Brain pericyte (primary cell): Measurements from ENCODE around the gene UGT1A5.
"Not testable (repeated sequence)": the region's sequence is repeated elsewhere in the genome, so short reads cannot be mapped to it uniquely, and the experiment has no call there.

Experiments used
- DNase-seq: peaks from one replicate; pipeline ENCODE4 v3.0.0-alpha.2; 2012; ENCODE audit warnings: low read depth, low spot score

UGT1A5 gene

GRCh38 chr2:233745838-233746237 lies 33.1 kb downstream of the UGT1A5 start:
- not testable (repeated sequence) for DNase-seq

- no peak for DNase-seq
These were observed 34.0 kb downstream of the UGT1A5 start for GRCh38 chr2:233746475-233747282.

- DNase-seq: no peak
These were observed 34.5 kb downstream of the UGT1A5 start for GRCh38 chr2:233747283-233747544.

- not testable (repeated sequence) for DNase-seq
These were observed 38.0 kb downstream of the UGT1A5 start for GRCh38 chr2:233750689-233751088.

GRCh38 chr2:233751212-233752009 lies 38.7 kb downstream of the UGT1A5 start:
- not testable (repeated sequence) for DNase-seq

GRCh38 chr2:233754872-233755611 lies 42.3 kb downstream of the UGT1A5 start:
- no peak for DNase-seq

- DNase-seq: no peak
These were observed 43.8 kb downstream of the UGT1A5 start for GRCh38 chr2:233756429-233757081.

- no peak for DNase-seq
These were observed 45.4 kb downstream of the UGT1A5 start for GRCh38 chr2:233758141-233758540.

GRCh38 chr2:233758849-233759248 lies 46.1 kb downstream of the UGT1A5 start:
- no peak for DNase-seq

- DNase-seq: no peak
These were observed 47.3 kb downstream of the UGT1A5 start, which contains the start of gene UGT1A1 for GRCh38 chr2:233760043-233760442. TSS of gene UGT1A1 (plus strand) at chr2:233760270. CDS start at chr2:233760288, 18 bp downstream.

GRCh38 chr2:233761040-233761769 lies 48.5 kb downstream of the UGT1A5 start:
- DNase-seq: no peak

GRCh38 chr2:233764264-233764663 lies 51.6 kb downstream of the UGT1A5 start:
- DNase-seq: no peak

GRCh38 chr2:233764761-233765160 lies 52.1 kb downstream of the UGT1A5 start:
- DNase-seq: no peak

GRCh38 chr2:233766416-233766815 lies 53.7 kb downstream of the UGT1A5 start:
- DNase-seq: no peak

GRCh38 chr2:233768076-233768475 lies 55.4 kb downstream of the UGT1A5 start:
- DNase-seq: no peak

- no peak for DNase-seq
These were observed 56.6 kb downstream of the UGT1A5 start for GRCh38 chr2:233769260-233769659.

- DNase-seq: no peak
These were observed 59.4 kb downstream of the UGT1A5 start for GRCh38 chr2:233772153-233772552.

- DNase-seq: no peak
These were observed 59.9 kb downstream of the UGT1A5 start for GRCh38 chr2:233772583-233772982.

GRCh38 chr2:233773854-233774253 lies 61.1 kb downstream of the UGT1A5 start:
- DNase-seq: no peak

- no peak for DNase-seq
These were observed 62.7 kb downstream of the UGT1A5 start for GRCh38 chr2:233775414-233775813.

- no peak for DNase-seq
These were observed 65.3 kb downstream of the UGT1A5 start, which contains the start of gene MROH2A for GRCh38 chr2:233778030-233778429. TSS of gene MROH2A (plus strand) at chr2:233778330. CDS start at chr2:233779359, 1,029 bp downstream.
